ENCODE measurements around the gene MAST4. TPM values are rescaled to one million over a fixed set of nuclear protein-coding genes. Genes with fewer than 3 reads are reported as not detected.

MAST4 gene
- total and polyA plus RNA-seq, 2 experiments from 2014 or later: 4.2 to 6.0 TPM

DNA sequence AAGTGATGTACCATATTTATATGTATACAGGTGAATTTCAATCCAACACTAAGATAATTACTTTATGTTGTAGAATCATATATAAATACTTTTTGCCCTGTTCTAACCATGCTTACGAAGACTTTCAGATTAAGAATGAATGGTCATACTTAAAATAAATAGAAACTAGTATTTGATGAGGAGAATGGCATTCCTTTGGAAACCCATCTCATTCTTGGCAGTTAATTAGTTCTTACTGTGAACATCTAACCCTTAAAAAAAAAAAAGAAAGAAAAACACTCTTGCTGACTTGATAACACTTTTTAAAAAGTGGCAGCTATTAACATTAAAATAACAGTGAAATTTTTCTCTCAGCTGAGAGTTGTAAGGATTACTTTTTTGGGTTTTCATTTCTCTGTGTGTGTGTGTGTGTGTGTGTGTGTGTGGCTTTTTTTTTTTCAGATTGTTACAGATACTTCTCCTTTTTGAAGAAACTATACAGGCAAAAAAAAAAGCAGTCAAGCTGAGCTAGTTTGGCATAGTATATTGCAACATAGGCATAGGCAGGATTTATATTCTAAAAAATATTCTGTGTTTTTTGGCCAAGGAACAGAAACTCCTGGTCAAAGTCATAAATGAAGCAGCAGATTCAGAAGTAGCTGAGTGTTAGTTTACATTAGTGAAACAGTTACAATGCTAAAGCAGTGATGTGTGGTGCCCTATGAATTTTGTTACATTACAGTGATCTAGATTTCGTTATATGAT, 436.9 kb downstream of the MAST4 start:
- WGBS, 2 experiments (ENCODE audit: low coverage in 1 of 2, low lambda C conversion rate in 2 of 2, missing lambda C conversion rate in 2 of 2): 93 to 95% methylated on average over 2 of the region's 2 CpGs
- Histone ChIP-seq H2AFZ (no peak overlapping the region), H3K27me3 (replicated peaks; ENCODE audit: insufficient read depth) (no peaks in the 10 kb centered on the region), H3K27ac (no peak overlapping the region), H3K79me2 (ENCODE audit: insufficient read depth) (peaks cover 27% of the 10 kb centered on the region), H3K4me1 (ENCODE audit: insufficient read depth) (peaks cover 37% of the 10 kb centered on the region), H3K9me3 (ENCODE audit: low read depth) (no peaks in the 10 kb centered on the region), H3K4me3 (no peak overlapping the region), H3K36me3 (ENCODE audit: low read depth) (no peaks in the 10 kb centered on the region), H3K4me2 (ENCODE audit: unreplicated experiment) (peak overlapping the region; percentile 2), H3F3A (ENCODE audit: insufficient read depth) (peaks cover 8% of the 10 kb centered on the region; the same call in 1 of the 2 replicates), H3K9me2 (ENCODE audit: insufficient read depth) (no peaks in the 10 kb centered on the region), H3K9ac (no peak overlapping the region), H4K20me1 (ENCODE audit: insufficient read depth) (no peaks in the 10 kb centered on the region)
- in situ Hi-C loops (cut with MboI): no loop called here
- peak; percentile 61 for DNase-seq
- TF ChIP-seq EZH2phosphoT487 (IDR thresholded peaks at IDR 0.05; ENCODE audit: insufficient read depth, low read depth) (no peak), EZH2 (IDR thresholded peaks at IDR 0.05; ENCODE audit: insufficient read depth, poor library complexity, severe bottlenecking) (no peak)

DNA sequence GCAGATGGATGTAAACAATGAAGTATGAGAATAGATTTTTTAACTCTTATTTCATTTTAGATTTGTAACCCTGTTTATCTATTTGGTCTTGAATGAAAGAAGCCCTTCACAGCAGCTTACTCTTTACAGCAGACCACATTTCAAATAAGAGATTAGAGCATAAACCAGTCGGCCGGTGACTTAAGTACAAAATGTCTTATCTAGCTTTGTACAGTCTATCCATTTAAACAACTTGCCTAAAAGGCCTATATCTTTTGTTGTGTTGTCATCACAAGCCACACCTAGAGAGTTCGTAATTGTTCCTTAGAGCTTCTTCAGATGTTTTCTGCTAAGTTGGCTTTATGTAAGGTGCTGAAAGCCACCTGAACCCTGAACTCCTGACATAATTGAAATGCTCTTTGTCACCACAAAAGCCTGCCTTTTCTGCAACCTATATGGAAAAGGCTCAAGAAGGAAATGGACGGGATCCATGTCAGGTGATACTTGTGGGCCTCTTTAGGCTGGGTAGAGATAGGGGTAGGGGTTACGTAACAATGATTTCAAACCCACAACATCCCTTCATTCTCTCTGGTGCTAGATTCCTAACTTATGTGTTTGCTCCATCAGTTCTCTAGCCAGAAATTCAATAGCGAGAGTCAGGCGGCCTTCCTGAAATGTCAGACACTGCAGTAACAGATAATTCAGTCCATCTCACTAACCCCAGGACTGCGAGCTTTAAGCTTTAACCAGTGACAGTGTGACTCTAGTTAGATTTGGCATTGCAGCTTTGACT, 437.9 kb downstream of the MAST4 start:
- Histone ChIP-seq H3K4me3 (no peak overlapping the region), H2AFZ (no peak overlapping the region), H3K9me3 (ENCODE audit: low read depth) (no peaks in the 10 kb centered on the region), H3K36me3 (ENCODE audit: low read depth) (no peaks in the 10 kb centered on the region), H4K20me1 (ENCODE audit: insufficient read depth) (no peaks in the 10 kb centered on the region), H3K4me1 (ENCODE audit: insufficient read depth) (peaks cover 43% of the 10 kb centered on the region), H3K4me2 (ENCODE audit: unreplicated experiment) (no peak overlapping the region), H3K27ac (no peak overlapping the region), H3F3A (ENCODE audit: insufficient read depth) (peaks cover 8% of the 10 kb centered on the region; the same call in 1 of the 2 replicates), H3K9me2 (ENCODE audit: insufficient read depth) (no peaks in the 10 kb centered on the region), H3K79me2 (ENCODE audit: insufficient read depth) (peaks cover 34% of the 10 kb centered on the region), H3K9ac (no peak overlapping the region), H3K27me3 (replicated peaks; ENCODE audit: insufficient read depth) (no peaks in the 10 kb centered on the region)
- in situ Hi-C loops (cut with MboI): no loop called here
- no peak for TF ChIP-seq EZH2phosphoT487 (IDR thresholded peaks at IDR 0.05; ENCODE audit: insufficient read depth, low read depth)
- no peak for TF ChIP-seq EZH2 (IDR thresholded peaks at IDR 0.05; ENCODE audit: insufficient read depth, poor library complexity, severe bottlenecking)
- 86 to 92% methylated on average over 8 of the region's 8 CpGs for WGBS, 2 experiments (ENCODE audit: low coverage in 1 of 2, low lambda C conversion rate in 2 of 2, missing lambda C conversion rate in 2 of 2)
- DNase-seq: no peak

DNA sequence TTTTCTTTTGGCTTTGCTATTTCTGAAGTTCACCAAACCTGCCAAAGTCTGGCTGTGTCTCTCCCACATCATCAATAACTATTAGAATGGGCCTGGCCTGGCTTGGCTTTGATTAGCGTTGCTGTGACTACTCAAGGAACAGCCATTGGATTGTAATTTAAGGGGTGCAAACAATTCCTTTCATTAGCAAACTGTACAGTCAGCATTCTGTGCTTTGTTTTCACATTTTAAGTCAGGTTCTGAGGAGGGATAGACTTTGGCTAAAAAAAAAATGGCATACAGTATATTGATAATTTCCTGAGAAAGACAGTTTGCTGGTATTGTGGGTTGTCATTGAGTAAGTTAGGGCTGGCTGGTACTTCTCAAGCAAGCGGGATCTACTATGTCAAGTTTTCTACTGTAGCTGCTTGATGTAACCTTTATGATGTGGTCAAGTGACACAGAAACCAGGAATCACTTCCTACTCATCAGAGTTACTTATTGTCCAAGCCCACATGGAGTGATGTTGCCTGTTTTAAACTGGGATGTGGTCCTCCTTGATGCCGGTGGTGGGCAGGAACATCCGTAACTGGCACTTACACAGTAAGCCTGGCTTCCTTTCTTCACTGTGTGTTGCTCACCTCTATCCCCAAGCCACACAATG, 439.0 kb downstream of the MAST4 start:
- no peaks in the 10 kb centered on the region for H4K20me1 ChIP-seq (ENCODE audit: insufficient read depth)
- no peak for DNase-seq
- H3K9me3 ChIP-seq (ENCODE audit: low read depth): no peaks in the 10 kb centered on the region
- no peak for TF ChIP-seq EZH2phosphoT487 (IDR thresholded peaks at IDR 0.05; ENCODE audit: insufficient read depth, low read depth)
- no peak for TF ChIP-seq EZH2 (IDR thresholded peaks at IDR 0.05; ENCODE audit: insufficient read depth, poor library complexity, severe bottlenecking)
- H3K4me1 ChIP-seq (ENCODE audit: insufficient read depth): peaks cover 46% of the 10 kb centered on the region
- in situ Hi-C loops (cut with MboI): no loop called here
- no peak overlapping the region for H3K4me2 ChIP-seq (ENCODE audit: unreplicated experiment)
- no peaks in the 10 kb centered on the region for H3K9me2 ChIP-seq (ENCODE audit: insufficient read depth)
- H3K36me3 ChIP-seq (ENCODE audit: low read depth): no peaks in the 10 kb centered on the region
- no peak overlapping the region for H2AFZ ChIP-seq
- no peak overlapping the region for H3K27ac ChIP-seq
- H3K4me3 ChIP-seq: no peak overlapping the region
- WGBS, 2 experiments (ENCODE audit: low coverage in 1 of 2, low lambda C conversion rate in 2 of 2, missing lambda C conversion rate in 2 of 2): 97 to 100% methylated on average over 4 of the region's 4 CpGs
- no peaks in the 10 kb centered on the region for H3K27me3 ChIP-seq (replicated peaks; ENCODE audit: insufficient read depth)
- peaks cover 8% of the 10 kb centered on the region; the same call in 1 of the 2 replicates for H3F3A ChIP-seq (ENCODE audit: insufficient read depth)
- H3K9ac ChIP-seq: no peak overlapping the region
- peaks cover 34% of the 10 kb centered on the region for H3K79me2 ChIP-seq (ENCODE audit: insufficient read depth)

DNA sequence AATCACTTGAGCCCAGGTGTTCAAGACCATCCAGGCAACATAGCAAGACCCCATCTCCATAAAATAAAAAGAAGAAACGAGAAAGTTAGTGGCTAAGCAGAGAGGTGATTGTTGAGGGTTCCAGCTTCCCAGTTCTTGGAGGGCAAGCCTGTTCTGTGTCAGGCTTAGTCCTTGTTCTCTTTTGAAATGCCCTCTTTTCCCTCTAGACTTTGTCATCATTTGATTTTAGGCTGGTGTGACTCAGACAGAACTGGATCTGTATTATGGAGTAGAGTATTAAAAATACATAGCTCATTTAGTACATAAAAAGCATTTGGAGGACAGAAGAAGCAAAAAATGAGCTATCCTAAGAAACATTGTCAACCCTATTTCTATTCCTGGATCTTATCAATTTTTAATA, 441.0 kb downstream of the MAST4 start:
- H3K9me2 ChIP-seq (ENCODE audit: insufficient read depth): no peaks in the 10 kb centered on the region
- no peaks in the 10 kb centered on the region for H3F3A ChIP-seq (ENCODE audit: insufficient read depth)
- H3K9ac ChIP-seq: no peak overlapping the region
- H3K36me3 ChIP-seq (ENCODE audit: low read depth): no peaks in the 10 kb centered on the region
- H3K27ac ChIP-seq: no peak overlapping the region
- DNase-seq: peak; percentile 42
- H3K27me3 ChIP-seq (replicated peaks; ENCODE audit: insufficient read depth): no peaks in the 10 kb centered on the region
- no peak overlapping the region for H3K4me2 ChIP-seq (ENCODE audit: unreplicated experiment)
- H2AFZ ChIP-seq: no peak overlapping the region
- no peak for TF ChIP-seq EZH2 (IDR thresholded peaks at IDR 0.05; ENCODE audit: insufficient read depth, poor library complexity, severe bottlenecking)
- TF ChIP-seq EZH2phosphoT487 (IDR thresholded peaks at IDR 0.05; ENCODE audit: insufficient read depth, low read depth): no peak
- peaks cover 29% of the 10 kb centered on the region for H3K79me2 ChIP-seq (ENCODE audit: insufficient read depth)
- WGBS, 2 experiments (ENCODE audit: low coverage in 1 of 2, low lambda C conversion rate in 2 of 2, missing lambda C conversion rate in 2 of 2): 80 to 96% methylated on average over 1 of the region's 1 CpG
- H3K4me3 ChIP-seq: no peak overlapping the region
- H4K20me1 ChIP-seq (ENCODE audit: insufficient read depth): no peaks in the 10 kb centered on the region
- no peaks in the 10 kb centered on the region for H3K9me3 ChIP-seq (ENCODE audit: low read depth)
- in situ Hi-C loops (cut with MboI): no loop called here
- peaks cover 26% of the 10 kb centered on the region for H3K4me1 ChIP-seq (ENCODE audit: insufficient read depth)
